ENCODE data around the gene CAPN1. TPM values are rescaled to one million over a fixed set of nuclear protein-coding genes. Genes with fewer than 3 reads are reported as not detected.

Gene CAPN1
- total and polyA plus RNA-seq, 9 of the 15 experiments (the other 6 are each of a cell fraction or from before 2014, with no cell fraction given) = 3.5 to 199 (median 61.6) TPM

GRCh38 chr11:65134952-65135632, 46.6 kb upstream of the CAPN1 start (continued):
- TF ChIP-seq, protein P1, sequence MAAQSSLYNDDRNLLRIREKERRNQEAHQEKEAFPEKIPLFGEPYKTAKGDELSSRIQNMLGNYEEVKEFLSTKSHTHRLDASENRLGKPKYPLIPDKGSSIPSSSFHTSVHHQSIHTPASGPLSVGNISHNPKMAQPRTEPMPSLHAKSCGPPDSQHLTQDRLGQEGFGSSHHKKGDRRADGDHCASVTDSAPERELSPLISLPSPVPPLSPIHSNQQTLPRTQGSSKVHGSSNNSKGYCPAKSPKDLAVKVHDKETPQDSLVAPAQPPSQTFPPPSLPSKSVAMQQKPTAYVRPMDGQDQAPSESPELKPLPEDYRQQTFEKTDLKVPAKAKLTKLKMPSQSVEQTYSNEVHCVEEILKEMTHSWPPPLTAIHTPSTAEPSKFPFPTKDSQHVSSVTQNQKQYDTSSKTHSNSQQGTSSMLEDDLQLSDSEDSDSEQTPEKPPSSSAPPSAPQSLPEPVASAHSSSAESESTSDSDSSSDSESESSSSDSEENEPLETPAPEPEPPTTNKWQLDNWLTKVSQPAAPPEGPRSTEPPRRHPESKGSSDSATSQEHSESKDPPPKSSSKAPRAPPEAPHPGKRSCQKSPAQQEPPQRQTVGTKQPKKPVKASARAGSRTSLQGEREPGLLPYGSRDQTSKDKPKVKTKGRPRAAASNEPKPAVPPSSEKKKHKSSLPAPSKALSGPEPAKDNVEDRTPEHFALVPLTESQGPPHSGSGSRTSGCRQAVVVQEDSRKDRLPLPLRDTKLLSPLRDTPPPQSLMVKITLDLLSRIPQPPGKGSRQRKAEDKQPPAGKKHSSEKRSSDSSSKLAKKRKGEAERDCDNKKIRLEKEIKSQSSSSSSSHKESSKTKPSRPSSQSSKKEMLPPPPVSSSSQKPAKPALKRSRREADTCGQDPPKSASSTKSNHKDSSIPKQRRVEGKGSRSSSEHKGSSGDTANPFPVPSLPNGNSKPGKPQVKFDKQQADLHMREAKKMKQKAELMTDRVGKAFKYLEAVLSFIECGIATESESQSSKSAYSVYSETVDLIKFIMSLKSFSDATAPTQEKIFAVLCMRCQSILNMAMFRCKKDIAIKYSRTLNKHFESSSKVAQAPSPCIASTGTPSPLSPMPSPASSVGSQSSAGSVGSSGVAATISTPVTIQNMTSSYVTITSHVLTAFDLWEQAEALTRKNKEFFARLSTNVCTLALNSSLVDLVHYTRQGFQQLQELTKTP (IDR thresholded peaks at IDR 0.05; ENCODE audit: low read depth in 1 of 2, partially characterized antibody in 2 of 2) = no peak
- TF ChIP-seq, protein P2, sequence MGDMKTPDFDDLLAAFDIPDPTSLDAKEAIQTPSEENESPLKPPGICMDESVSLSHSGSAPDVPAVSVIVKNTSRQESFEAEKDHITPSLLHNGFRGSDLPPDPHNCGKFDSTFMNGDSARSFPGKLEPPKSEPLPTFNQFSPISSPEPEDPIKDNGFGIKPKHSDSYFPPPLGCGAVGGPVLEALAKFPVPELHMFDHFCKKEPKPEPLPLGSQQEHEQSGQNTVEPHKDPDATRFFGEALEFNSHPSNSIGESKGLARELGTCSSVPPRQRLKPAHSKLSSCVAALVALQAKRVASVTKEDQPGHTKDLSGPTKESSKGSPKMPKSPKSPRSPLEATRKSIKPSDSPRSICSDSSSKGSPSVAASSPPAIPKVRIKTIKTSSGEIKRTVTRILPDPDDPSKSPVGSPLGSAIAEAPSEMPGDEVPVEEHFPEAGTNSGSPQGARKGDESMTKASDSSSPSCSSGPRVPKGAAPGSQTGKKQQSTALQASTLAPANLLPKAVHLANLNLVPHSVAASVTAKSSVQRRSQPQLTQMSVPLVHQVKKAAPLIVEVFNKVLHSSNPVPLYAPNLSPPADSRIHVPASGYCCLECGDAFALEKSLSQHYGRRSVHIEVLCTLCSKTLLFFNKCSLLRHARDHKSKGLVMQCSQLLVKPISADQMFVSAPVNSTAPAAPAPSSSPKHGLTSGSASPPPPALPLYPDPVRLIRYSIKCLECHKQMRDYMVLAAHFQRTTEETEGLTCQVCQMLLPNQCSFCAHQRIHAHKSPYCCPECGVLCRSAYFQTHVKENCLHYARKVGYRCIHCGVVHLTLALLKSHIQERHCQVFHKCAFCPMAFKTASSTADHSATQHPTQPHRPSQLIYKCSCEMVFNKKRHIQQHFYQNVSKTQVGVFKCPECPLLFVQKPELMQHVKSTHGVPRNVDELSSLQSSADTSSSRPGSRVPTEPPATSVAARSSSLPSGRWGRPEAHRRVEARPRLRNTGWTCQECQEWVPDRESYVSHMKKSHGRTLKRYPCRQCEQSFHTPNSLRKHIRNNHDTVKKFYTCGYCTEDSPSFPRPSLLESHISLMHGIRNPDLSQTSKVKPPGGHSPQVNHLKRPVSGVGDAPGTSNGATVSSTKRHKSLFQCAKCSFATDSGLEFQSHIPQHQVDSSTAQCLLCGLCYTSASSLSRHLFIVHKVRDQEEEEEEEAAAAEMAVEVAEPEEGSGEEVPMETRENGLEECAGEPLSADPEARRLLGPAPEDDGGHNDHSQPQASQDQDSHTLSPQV (IDR thresholded peaks at IDR 0.05) = peak; percentile 75; the same call in 1 of the 2 replicates
- no peak for TF ChIP-seq GTF2A2 (tag; IDR thresholded peaks at IDR 0.05)
- no peak for TF ChIP-seq ZNF277 (CRISPR knock-in tag; IDR thresholded peaks at IDR 0.05; ENCODE audit: borderline replicate concordance)
- no peak for TF ChIP-seq TAF7 (tag; IDR thresholded peaks at IDR 0.05)
- TF ChIP-seq FOXJ3 (CRISPR knock-in tag; IDR thresholded peaks at IDR 0.05) = no peak
- TF ChIP-seq JUN (IDR thresholded peaks at IDR 0.05; ENCODE audit: borderline replicate concordance, low read depth, low read length) = no peak
- TF ChIP-seq JUN (CRISPR knock-in tag; IDR thresholded peaks at IDR 0.05; ENCODE audit: borderline replicate concordance) = no peak
- TF ChIP-seq NR1H2 (CRISPR knock-in tag; IDR thresholded peaks at IDR 0.05) = no peak
- no peak for TF ChIP-seq ZNF324 (CRISPR knock-in tag; IDR thresholded peaks at IDR 0.05)
- TF ChIP-seq ZNF398 (CRISPR knock-in tag; IDR thresholded peaks at IDR 0.05) = no peak
- TF ChIP-seq SRSF7 (optimal IDR thresholded peaks at IDR 0.05; ENCODE audit: low read depth, low read length) = no peak
- no peak for TF ChIP-seq NCOA2 (IDR thresholded peaks at IDR 0.05; ENCODE audit: partially characterized antibody in 2 of 2)
- peak; percentile 77; the same call in 1 of the 2 replicates for TF ChIP-seq LCOR (CRISPR knock-in tag; IDR thresholded peaks at IDR 0.05)

All from K562 (cell line).